ENCODE measurements around the gene FTO. TPM values are rescaled to one million over a fixed set of nuclear protein-coding genes. Genes with fewer than 3 reads are reported as not detected.

FTO gene
- total RNA-seq, 4 donors from 2014 or later: 62.0 to 90.1 (median 75.1) TPM

DNA sequence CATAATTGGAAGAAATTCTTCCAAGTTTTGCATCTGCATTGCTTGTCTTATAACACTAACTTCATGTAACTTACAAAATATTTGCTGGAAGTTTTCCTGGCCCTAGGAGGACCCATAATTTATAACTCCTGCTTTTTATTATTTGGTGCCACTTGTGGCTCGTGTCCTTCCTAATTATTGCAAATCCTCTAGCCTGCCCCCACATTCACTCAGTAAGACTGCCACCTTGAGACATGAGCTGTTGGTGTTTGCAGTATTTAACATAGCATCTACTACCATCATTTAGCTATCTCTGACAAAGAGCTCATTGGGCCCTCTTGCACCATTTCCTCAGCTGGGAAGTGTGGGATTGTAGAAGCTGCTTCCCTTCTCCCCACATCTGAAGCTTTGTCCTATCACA, 49.5 kb downstream of the FTO start:
- no peak overlapping the region for H3K4me3 ChIP-seq

DNA sequence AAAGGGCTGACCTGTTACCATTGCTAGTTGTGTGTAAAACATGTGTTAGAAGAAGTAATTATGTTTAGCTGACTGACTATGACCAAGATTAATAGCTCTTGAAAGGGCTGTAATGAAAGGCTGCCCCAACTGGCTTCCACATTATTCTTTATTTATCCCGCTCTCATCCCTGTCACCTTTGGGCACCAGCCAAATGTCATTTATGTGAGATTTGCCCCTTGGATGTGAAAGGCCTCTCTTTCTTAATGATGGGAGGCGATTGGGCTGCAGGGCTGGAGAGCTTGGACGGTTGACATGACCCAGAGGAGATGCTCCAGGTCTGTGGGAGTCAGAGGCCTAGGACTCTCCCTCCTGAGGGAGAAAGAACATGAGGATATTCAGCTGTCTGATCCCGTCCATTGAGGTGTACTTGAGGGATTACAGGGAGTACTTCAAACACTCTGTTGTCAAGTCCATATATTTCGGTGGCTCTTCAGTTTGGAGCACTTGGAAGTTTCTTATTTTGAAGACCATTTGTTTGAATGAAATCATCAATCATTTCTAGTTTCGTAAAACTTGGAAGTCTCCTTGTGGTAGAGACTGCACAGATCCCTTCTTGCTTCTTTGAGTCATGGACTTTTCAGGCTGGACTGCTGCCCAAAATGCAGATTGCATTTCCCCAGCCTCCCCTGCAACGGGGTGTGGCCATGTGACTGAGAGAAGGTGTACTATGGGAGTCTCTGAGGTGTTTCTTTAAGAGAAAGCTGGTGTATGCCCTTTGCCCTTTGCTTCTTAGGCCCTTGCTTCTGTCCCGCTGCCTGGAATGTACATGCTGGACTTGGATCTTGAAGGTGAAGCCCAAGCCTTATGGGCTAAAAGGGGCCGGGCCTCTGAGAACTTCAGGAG, 51.3 kb downstream of the FTO start:
- H3K36me3 ChIP-seq: no peaks in the 10 kb centered on the region

More for the DNA sequence above, 49.5 kb downstream of the FTO start:
- Histone ChIP-seq H3K4me1 (peaks cover 16 to 34% of the 10 kb centered on the region in 2 donors), H3K9me3 (no peaks in the 10 kb centered on the region), H3K36me3 (no peaks in the 10 kb centered on the region), H3K27ac (no peak overlapping the region), H3K27me3 (no peaks in the 10 kb centered on the region)
- TF ChIP-seq POLR2A (IDR thresholded peaks at IDR 0.05): no peak
- TF ChIP-seq, protein P1, sequence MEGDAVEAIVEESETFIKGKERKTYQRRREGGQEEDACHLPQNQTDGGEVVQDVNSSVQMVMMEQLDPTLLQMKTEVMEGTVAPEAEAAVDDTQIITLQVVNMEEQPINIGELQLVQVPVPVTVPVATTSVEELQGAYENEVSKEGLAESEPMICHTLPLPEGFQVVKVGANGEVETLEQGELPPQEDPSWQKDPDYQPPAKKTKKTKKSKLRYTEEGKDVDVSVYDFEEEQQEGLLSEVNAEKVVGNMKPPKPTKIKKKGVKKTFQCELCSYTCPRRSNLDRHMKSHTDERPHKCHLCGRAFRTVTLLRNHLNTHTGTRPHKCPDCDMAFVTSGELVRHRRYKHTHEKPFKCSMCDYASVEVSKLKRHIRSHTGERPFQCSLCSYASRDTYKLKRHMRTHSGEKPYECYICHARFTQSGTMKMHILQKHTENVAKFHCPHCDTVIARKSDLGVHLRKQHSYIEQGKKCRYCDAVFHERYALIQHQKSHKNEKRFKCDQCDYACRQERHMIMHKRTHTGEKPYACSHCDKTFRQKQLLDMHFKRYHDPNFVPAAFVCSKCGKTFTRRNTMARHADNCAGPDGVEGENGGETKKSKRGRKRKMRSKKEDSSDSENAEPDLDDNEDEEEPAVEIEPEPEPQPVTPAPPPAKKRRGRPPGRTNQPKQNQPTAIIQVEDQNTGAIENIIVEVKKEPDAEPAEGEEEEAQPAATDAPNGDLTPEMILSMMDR (IDR thresholded peaks at IDR 0.05 in 4 of 5, conservative IDR thresholded peaks at IDR 0.05 in 1 of 5): no peak
- intact Hi-C loops (cut with DNase I; ENCODE audit: low total_unique reads): no loop called here
- no peak for ATAC-seq
- no peak for DNase-seq
- in situ Hi-C loops (cut with MboI; ENCODE audit: low sequenced_read_pairs in 4 of 4): no loop called here

DNA sequence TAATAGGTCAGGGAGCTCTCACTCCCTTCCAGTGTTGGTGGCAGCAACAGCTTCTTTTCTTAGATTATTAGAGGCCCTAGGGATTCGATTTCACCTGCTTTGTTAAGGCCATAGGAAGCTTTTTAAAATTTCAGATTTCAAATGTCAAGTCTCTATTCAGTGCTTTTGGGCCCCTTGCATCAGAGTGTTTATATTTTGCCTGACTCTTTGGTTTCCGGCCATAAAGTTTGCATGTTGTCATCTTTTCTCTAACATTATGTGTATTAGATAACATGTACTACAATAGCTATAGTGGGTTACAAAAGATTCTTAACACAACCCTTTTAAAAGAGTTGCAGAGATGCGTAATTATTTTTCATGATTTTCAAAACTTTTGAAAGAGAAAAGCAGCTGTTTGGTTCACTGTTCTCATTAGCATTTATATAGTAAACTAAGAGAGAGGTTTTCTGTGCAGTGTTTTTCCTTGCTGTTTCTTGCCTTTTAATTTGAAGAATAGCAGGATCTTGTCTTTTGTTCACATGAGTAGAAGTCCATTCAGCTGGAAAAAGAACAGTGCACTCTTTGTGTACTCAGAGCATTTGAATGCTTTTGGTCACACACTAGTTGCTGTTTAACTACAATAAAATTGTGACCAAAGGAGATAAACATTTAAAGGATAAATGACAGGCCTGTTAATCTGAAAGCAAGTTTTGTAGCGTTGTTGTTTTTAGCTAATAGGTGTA, 52.5 kb downstream of the FTO start:
- in situ Hi-C loops (cut with MboI; ENCODE audit: low sequenced_read_pairs in 4 of 4) (no loop called here), intact Hi-C loops (cut with DNase I; ENCODE audit: low total_unique reads) (no loop called here)
- H3K4me1 ChIP-seq: peaks cover 16 to 34% of the 10 kb centered on the region in 2 donors
- DNase-seq: no peak
- H3K27ac ChIP-seq: no peak overlapping the region
- no peaks in the 10 kb centered on the region for H3K9me3 ChIP-seq
- H3K27me3 ChIP-seq: no peaks in the 10 kb centered on the region
- TF ChIP-seq, protein P1 (IDR thresholded peaks at IDR 0.05 in 4 of 5, conservative IDR thresholded peaks at IDR 0.05 in 1 of 5): no peak
- no peak for TF ChIP-seq POLR2A (IDR thresholded peaks at IDR 0.05)
- no peak for ATAC-seq
- no peaks in the 10 kb centered on the region for H3K36me3 ChIP-seq
- H3K4me3 ChIP-seq: no peak overlapping the region

More for the DNA sequence above, 51.3 kb downstream of the FTO start:
- DNase-seq: peak in 1 of 2 donors; percentile 26
- H3K27me3 ChIP-seq: no peaks in the 10 kb centered on the region
- ATAC-seq: no peak
- intact Hi-C loops (cut with DNase I; ENCODE audit: low total_unique reads): no loop called here
- H3K9me3 ChIP-seq: no peaks in the 10 kb centered on the region
- no peak overlapping the region for H3K4me3 ChIP-seq
- in situ Hi-C loops (cut with MboI; ENCODE audit: low sequenced_read_pairs in 4 of 4): no loop called here
- peaks cover 16 to 34% of the 10 kb centered on the region in 2 donors for H3K4me1 ChIP-seq
- TF ChIP-seq, protein P1 (IDR thresholded peaks at IDR 0.05 in 4 of 5, conservative IDR thresholded peaks at IDR 0.05 in 1 of 5): no peak
- TF ChIP-seq POLR2A (IDR thresholded peaks at IDR 0.05): no peak
- H3K27ac ChIP-seq: no peak overlapping the region

DNA sequence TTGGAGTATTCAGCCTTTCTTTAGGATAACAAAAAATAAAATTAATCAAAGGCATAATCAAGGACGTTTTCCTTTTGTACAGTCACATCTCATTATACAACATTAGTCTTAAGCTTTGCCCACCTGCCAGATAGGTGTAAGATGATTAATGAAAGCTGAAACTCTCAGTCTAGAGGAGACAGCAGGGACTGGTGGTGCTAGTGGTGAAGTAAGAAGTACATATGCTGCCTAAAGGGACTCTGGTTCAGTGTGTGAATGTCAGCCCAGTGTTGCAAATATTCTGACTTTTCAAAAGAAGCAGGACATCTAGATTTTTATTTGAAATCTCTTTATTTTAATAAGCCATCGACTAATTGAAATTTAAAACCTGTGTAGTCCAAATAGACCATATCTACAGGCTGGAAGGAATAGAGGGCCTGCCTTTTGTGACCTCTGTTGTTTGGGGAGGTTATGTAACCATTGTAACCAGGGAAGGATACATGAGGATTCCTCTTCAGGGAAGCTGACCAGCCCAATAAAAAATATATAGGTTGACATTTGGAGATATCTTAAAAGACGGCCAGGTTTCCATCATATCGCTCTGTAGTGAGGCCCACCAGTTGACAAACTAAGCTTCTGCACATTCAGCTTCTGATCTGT, 54.1 kb downstream of the FTO start:
- ATAC-seq (no peak), DNase-seq (no peak)
- TF ChIP-seq, protein P1 (IDR thresholded peaks at IDR 0.05 in 4 of 5, conservative IDR thresholded peaks at IDR 0.05 in 1 of 5): no peak
- no peak for TF ChIP-seq POLR2A (IDR thresholded peaks at IDR 0.05)
- no peaks in the 10 kb centered on the region for H3K9me3 ChIP-seq
- no peaks in the 10 kb centered on the region for H3K36me3 ChIP-seq
- H3K4me3 ChIP-seq: no peak overlapping the region
- no peak overlapping the region for H3K27ac ChIP-seq
- peaks cover 16 to 44% of the 10 kb centered on the region in 2 donors for H3K4me1 ChIP-seq
- in situ Hi-C loops (cut with MboI; ENCODE audit: low sequenced_read_pairs in 4 of 4) (no loop called here), intact Hi-C loops (cut with DNase I; ENCODE audit: low total_unique reads) (no loop called here)
- no peaks in the 10 kb centered on the region for H3K27me3 ChIP-seq

Measured in gastrocnemius medialis (tissue), 4 donors.